Neuronal stem cell (in vitro differentiated cells): Measurements from ENCODE around the gene RBM45.

Experiments
- DNase-seq: peaks from one replicate; pipeline ENCODE4 v3.0.0-alpha.2; 2013; ENCODE audit warnings: low spot score
- H2AFZ ChIP-seq: one replicate; pipeline ENCODE4 v1.6.1; 2013; ENCODE audit warnings: mild to moderate bottlenecking, low read length, inconsistent platforms
- H2AK5ac ChIP-seq: 2 replicates; pipeline ENCODE4 v1.6.1; 2013; ENCODE audit warnings: low read depth, mild to moderate bottlenecking, inconsistent platforms, low read length, moderate library complexity, mixed read lengths
- H2BK120ac ChIP-seq: 2 replicates; pipeline ENCODE4 v1.6.1; 2013; ENCODE audit warnings: low read depth, mild to moderate bottlenecking, inconsistent platforms, low read length, moderate library complexity, mixed read lengths
- H2BK12ac ChIP-seq: one replicate; pipeline ENCODE4 v1.6.1; 2013; ENCODE audit warnings: low read length, inconsistent platforms
- H2BK15ac ChIP-seq: 2 replicates; pipeline ENCODE4 v1.6.1; 2013; ENCODE audit warnings: mild to moderate bottlenecking, low read length, inconsistent platforms, mixed read lengths
- H2BK5ac ChIP-seq: one replicate; pipeline ENCODE4 v1.6.1; 2013; ENCODE audit warnings: inconsistent platforms, mild to moderate bottlenecking, low read length, moderate library complexity
- H3K14ac ChIP-seq: one replicate; pipeline ENCODE4 v1.6.1; 2013; ENCODE audit warnings: low read length, inconsistent platforms
- H3K18ac ChIP-seq: 2 replicates; pipeline ENCODE4 v1.6.1; 2013; ENCODE audit warnings: low read length, inconsistent platforms
- H3K23ac ChIP-seq: 2 replicates; pipeline ENCODE4 v1.6.1; 2013; ENCODE audit warnings: low read depth, mild to moderate bottlenecking, mixed read lengths, low read length, inconsistent platforms; ENCODE audit not compliant: poor library complexity
- H3K27ac ChIP-seq: replicated peaks from 3 replicates; pipeline ENCODE4 v1.5.1; 2013; ENCODE audit warnings: low read length, inconsistent platforms
- H3K27me3 ChIP-seq, 3 experiments: 2 replicates each; pipeline ENCODE4 v1.6.1; 2013; ENCODE audit warnings: low read length in 3 of 3, mild to moderate bottlenecking in 2 of 3, inconsistent platforms in 1 of 3, low read depth in 1 of 3, mixed read lengths in 1 of 3, moderate library complexity in 1 of 3; ENCODE audit not compliant: control insufficient read depth in 3 of 3, insufficient read depth in 3 of 3
- H3K36me3 ChIP-seq, 2 donors: replicated peaks in 1 of 2; 2 replicates each; pipeline ENCODE4 v1.6.1; 2013; ENCODE audit warnings: low read length in 2 of 2; ENCODE audit not compliant: control insufficient read depth in 2 of 2, insufficient read depth in 2 of 2
- H3K4ac ChIP-seq: 2 replicates; pipeline ENCODE4 v1.6.1; 2013; ENCODE audit warnings: inconsistent platforms, mild to moderate bottlenecking, low read length, moderate library complexity
- H3K4me1 ChIP-seq, 2 donors: 1 replicate in 1 of 2; 2 replicates in 1 of 2; pipeline ENCODE4 v1.6.1; 2013; ENCODE audit warnings: low read length in 2 of 2, low read depth in 1 of 2; ENCODE audit not compliant: control insufficient read depth in 2 of 2, insufficient read depth in 1 of 2
- H3K4me2 ChIP-seq: one replicate; pipeline ENCODE4 v1.6.1; 2013; ENCODE audit warnings: mild to moderate bottlenecking, low read length, inconsistent platforms; ENCODE audit not compliant: insufficient read depth, poor library complexity, severe bottlenecking
- H3K4me3 ChIP-seq, 2 donors: 2 replicates each; pipeline ENCODE4 v1.5.1; 2013; ENCODE audit warnings: low read length in 2 of 2, mild to moderate bottlenecking in 2 of 2, inconsistent platforms in 1 of 2, moderate library complexity in 1 of 2
- H3K79me1 ChIP-seq: one replicate; pipeline ENCODE4 v1.6.1; 2013; ENCODE audit warnings: low read depth, mild to moderate bottlenecking, inconsistent platforms, low read length, moderate library complexity
- H3K9ac ChIP-seq: one replicate; pipeline ENCODE4 v1.6.1; 2013; ENCODE audit warnings: mild to moderate bottlenecking, low read depth, low read length, inconsistent platforms; ENCODE audit not compliant: poor library complexity
- H3K9me3 ChIP-seq, 2 donors: replicated peaks in 1 of 2; 2 replicates each; pipeline versions ENCODE3 to v1.6.1; 2013; ENCODE audit warnings: low read length in 2 of 2, mild to moderate bottlenecking in 2 of 2, inconsistent platforms in 1 of 2, low read depth in 1 of 2, mixed read lengths in 1 of 2, moderate library complexity in 1 of 2; ENCODE audit not compliant: control insufficient read depth in 2 of 2, insufficient read depth in 1 of 2
- H4K8ac ChIP-seq: one replicate; pipeline ENCODE4 v1.6.1; 2013; ENCODE audit warnings: low read depth, mild to moderate bottlenecking, inconsistent platforms, low read length, moderate library complexity
- H4K91ac ChIP-seq: one replicate; pipeline ENCODE4 v1.6.1; 2013; ENCODE audit warnings: low read length, low read depth, mild to moderate bottlenecking, inconsistent platforms; ENCODE audit not compliant: poor library complexity
- WGBS, 2 donors: extraction: QIAGEN DNeasy Blood & Tissue Kit; methylation state at CpG; one replicate each; pipeline ENCODE4 v1.1.7; 2013; ENCODE audit warnings: missing lambda C conversion rate in 2 of 2, mixed read lengths in 1 of 2; ENCODE audit not compliant: insufficient read length in 2 of 2, insufficient replicate concordance in 1 of 2; ENCODE audit errors: extremely low coverage in 2 of 2; 5-methylcytosine and 5-hydroxymethylcytosine counted together

The RBM45 gene

GRCh38 chr2:178108176-178108575 is 4.1 kb upstream of the RBM45 start:
- H3K14ac ChIP-seq, result no peak overlapping the region

GRCh38 chr2:178109813-178110212 is 2.4 kb upstream of the RBM45 start:
- WGBS, 2 donors, result no CpG with 5 or more reads among the region's 1 CpG
- Histone ChIP-seq H3K4me3 (no peak overlapping the region), H3K27ac (no peak overlapping the region), H3K36me3 (no peaks in the 10 kb centered on the region), H4K91ac (no peak overlapping the region), H3K18ac (no peak overlapping the region), H3K4me2 (no peak overlapping the region), H2AK5ac (no peak overlapping the region), H3K27me3 (no peaks in the 10 kb centered on the region), H3K9me3 (no peaks in the 10 kb centered on the region), H3K9ac (no peak overlapping the region), H3K79me1 (peaks cover 3% of the 10 kb centered on the region), H3K14ac (no peak overlapping the region), H2BK5ac (no peak overlapping the region), H3K4ac (no peak overlapping the region), H2BK12ac (no peak overlapping the region), H4K8ac (no peak overlapping the region), H2BK120ac (no peak overlapping the region), H2BK15ac (no peak overlapping the region), H3K4me1 (no peaks in the 10 kb centered on the region), H2AFZ (no peak overlapping the region), H3K23ac (no peak overlapping the region)
- no peak for DNase-seq

More at GRCh38 chr2:178108176-178108575, 4.1 kb upstream of the RBM45 start:
- no peaks in the 10 kb centered on the region for H3K9me3 ChIP-seq
- no peak overlapping the region for H2BK15ac ChIP-seq
- no peak overlapping the region for H3K4me3 ChIP-seq
- H3K4me1 ChIP-seq, result no peaks in the 10 kb centered on the region
- no peak overlapping the region for H2AK5ac ChIP-seq
- no peak overlapping the region for H2BK12ac ChIP-seq
- H3K79me1 ChIP-seq, result peaks cover 3% of the 10 kb centered on the region
- no peak overlapping the region for H3K4me2 ChIP-seq
- no peak overlapping the region for H3K9ac ChIP-seq
- no peak overlapping the region for H2AFZ ChIP-seq
- H2BK120ac ChIP-seq, result no peak overlapping the region
- DNase-seq, result no peak
- H3K18ac ChIP-seq, result no peak overlapping the region
- H3K23ac ChIP-seq, result peak overlapping the region; percentile 73
- no peak overlapping the region for H3K27ac ChIP-seq
- H3K36me3 ChIP-seq, result no peaks in the 10 kb centered on the region
- no peak overlapping the region for H3K4ac ChIP-seq
- no peaks in the 10 kb centered on the region for H3K27me3 ChIP-seq
- no CpG with 5 or more reads among the region's 21 CpGs for WGBS, 2 donors
- H2BK5ac ChIP-seq, result no peak overlapping the region
- H4K91ac ChIP-seq, result no peak overlapping the region
- no peak overlapping the region for H4K8ac ChIP-seq

GRCh38 chr2:178110681-178111080 is 1.6 kb upstream of the RBM45 start:
- DNase-seq, result no peak
- Histone ChIP-seq H3K4me3 (no peak overlapping the region), H3K36me3 (no peaks in the 10 kb centered on the region), H3K27me3 (no peaks in the 10 kb centered on the region), H3K4me2 (no peak overlapping the region), H3K4ac (no peak overlapping the region), H2BK5ac (no peak overlapping the region), H3K9me3 (no peaks in the 10 kb centered on the region), H2AK5ac (no peak overlapping the region), H3K14ac (no peak overlapping the region), H2BK12ac (no peak overlapping the region), H4K8ac (no peak overlapping the region), H2BK120ac (no peak overlapping the region), H3K23ac (no peak overlapping the region), H2BK15ac (no peak overlapping the region), H4K91ac (no peak overlapping the region), H3K79me1 (peaks cover 3% of the 10 kb centered on the region), H2AFZ (peak overlapping the region; percentile 56), H3K9ac (no peak overlapping the region), H3K27ac (no peak overlapping the region), H3K4me1 (no peaks in the 10 kb centered on the region), H3K18ac (no peak overlapping the region)
- WGBS, 2 donors, result no CpG with 5 or more reads among the region's 4 CpGs

GRCh38 chr2:178111743-178112142 is 494 bp upstream of the RBM45 start:
- Histone ChIP-seq H3K36me3 (peaks cover 0 to 3% of the 10 kb centered on the region in 2 donors), H2BK15ac (no peak overlapping the region), H3K27ac (no peak overlapping the region), H3K4me1 (no peaks in the 10 kb centered on the region), H2BK5ac (no peak overlapping the region), H2BK12ac (no peak overlapping the region), H3K14ac (no peak overlapping the region), H3K18ac (no peak overlapping the region), H3K4me2 (no peak overlapping the region), H4K8ac (no peak overlapping the region), H3K27me3 (no peaks in the 10 kb centered on the region), H2AK5ac (no peak overlapping the region), H2AFZ (peak overlapping the region; percentile 89), H3K9ac (no peak overlapping the region), H3K9me3 (no peaks in the 10 kb centered on the region), H3K4ac (no peak overlapping the region), H2BK120ac (no peak overlapping the region), H4K91ac (no peak overlapping the region), H3K79me1 (peaks cover 3% of the 10 kb centered on the region), H3K4me3 (peak overlapping the region in 1 of 2 donors; percentile 95), H3K23ac (no peak overlapping the region)
- no CpG with 5 or more reads among the region's 1 CpG for WGBS, 2 donors
- DNase-seq, result no peak
